Ascending aorta (tissue), 2 donors: ENCODE data around the gene RTP5. TPM values are rescaled to one million over a fixed set of nuclear protein-coding genes. Genes with fewer than 3 reads are reported as not detected.

Experiments
- DNase-seq, 2 donors: peaks; one replicate each; pipeline ENCODE4 v3.0.0-alpha.2; 2019; ENCODE audit warnings: low spot score in 2 of 2
- H3K27ac ChIP-seq, 2 donors: fragments of 200-600 bp; sonication (generic); one replicate each; pipeline ENCODE4 v1.5.1; 2016 to 2017; ENCODE audit warnings: mild to moderate bottlenecking in 1 of 2
- H3K27me3 ChIP-seq: fragments of 200-600 bp; sonication (generic); one replicate; pipeline ENCODE4 v1.5.1; 2017
- H3K36me3 ChIP-seq, 2 donors: fragments of 200-600 bp; sonication (generic); one replicate each; pipeline ENCODE4 v1.5.1; 2016
- H3K4me1 ChIP-seq, 2 donors: fragments of 200-600 bp; sonication (generic); one replicate each; pipeline ENCODE4 v1.5.1; 2016 to 2017; ENCODE audit warnings: mild to moderate bottlenecking in 1 of 2
- H3K4me3 ChIP-seq, 2 donors: fragments of 200-600 bp; sonication (generic); one replicate each; pipeline ENCODE4 v1.5.1; 2016 to 2017; ENCODE audit warnings: mild to moderate bottlenecking in 1 of 2
- H3K9me3 ChIP-seq, 2 donors: fragments of 200-600 bp; sonication (generic); one replicate each; pipeline ENCODE4 v1.5.1; 2016
- intact Hi-C: fragments of 100-400 bp; cut with DNase I; formaldehyde crosslinking; loops from one replicate; pipeline ENCODE4 v1.15.1; 2023
- total RNA-seq: library from RNA; depleted of rRNA; stranded (reverse); fragments of >200 nt; gene quantifications from one replicate; pipeline ENCODE4 v1.1.0, GENCODE V29; 2016
- TF ChIP-seq, protein P1 (sequence below), 3 experiments: fragments of 200-600 bp in 2 of 3; fragments of 450-650 bp in 1 of 3; sonication (generic) in 2 of 3; IDR thresholded peaks; one replicate each; pipeline ENCODE4 v1.5.1; 2016 to 2019; ENCODE audit warnings: antibody characterized with exemption in 3 of 3, mild to moderate bottlenecking in 1 of 3, moderate library complexity in 1 of 3

RTP5 gene
- total RNA-seq, 1 donor from 2014 or later, result not detected

DNA sequence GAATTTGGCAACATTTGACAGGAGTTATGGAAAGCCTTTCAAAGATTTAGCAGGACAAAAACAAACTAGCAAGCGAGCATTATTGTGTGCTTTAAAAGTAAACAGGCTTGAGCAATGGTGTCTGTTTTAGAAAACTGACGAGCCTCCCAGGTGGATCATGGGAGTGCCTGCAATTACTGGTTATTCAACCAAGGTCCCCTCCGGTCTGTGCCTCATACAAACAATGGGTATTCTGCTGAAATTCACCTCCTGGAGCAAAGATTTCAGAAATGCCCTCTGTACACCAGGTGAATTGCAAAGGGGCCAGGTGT, 22.4 kb downstream of the RTP5 start:
- Histone ChIP-seq H3K27ac (no peak overlapping the region), H3K9me3 (no peaks in the 10 kb centered on the region), H3K4me3 (no peak overlapping the region), H3K4me1 (no peaks in the 10 kb centered on the region), H3K27me3 (no peaks in the 10 kb centered on the region), H3K36me3 (no peaks in the 10 kb centered on the region)
- no peak for DNase-seq
- TF ChIP-seq, protein P1, sequence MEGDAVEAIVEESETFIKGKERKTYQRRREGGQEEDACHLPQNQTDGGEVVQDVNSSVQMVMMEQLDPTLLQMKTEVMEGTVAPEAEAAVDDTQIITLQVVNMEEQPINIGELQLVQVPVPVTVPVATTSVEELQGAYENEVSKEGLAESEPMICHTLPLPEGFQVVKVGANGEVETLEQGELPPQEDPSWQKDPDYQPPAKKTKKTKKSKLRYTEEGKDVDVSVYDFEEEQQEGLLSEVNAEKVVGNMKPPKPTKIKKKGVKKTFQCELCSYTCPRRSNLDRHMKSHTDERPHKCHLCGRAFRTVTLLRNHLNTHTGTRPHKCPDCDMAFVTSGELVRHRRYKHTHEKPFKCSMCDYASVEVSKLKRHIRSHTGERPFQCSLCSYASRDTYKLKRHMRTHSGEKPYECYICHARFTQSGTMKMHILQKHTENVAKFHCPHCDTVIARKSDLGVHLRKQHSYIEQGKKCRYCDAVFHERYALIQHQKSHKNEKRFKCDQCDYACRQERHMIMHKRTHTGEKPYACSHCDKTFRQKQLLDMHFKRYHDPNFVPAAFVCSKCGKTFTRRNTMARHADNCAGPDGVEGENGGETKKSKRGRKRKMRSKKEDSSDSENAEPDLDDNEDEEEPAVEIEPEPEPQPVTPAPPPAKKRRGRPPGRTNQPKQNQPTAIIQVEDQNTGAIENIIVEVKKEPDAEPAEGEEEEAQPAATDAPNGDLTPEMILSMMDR (IDR thresholded peaks at IDR 0.05), result no peak
- intact Hi-C loops, result no loop called here

DNA sequence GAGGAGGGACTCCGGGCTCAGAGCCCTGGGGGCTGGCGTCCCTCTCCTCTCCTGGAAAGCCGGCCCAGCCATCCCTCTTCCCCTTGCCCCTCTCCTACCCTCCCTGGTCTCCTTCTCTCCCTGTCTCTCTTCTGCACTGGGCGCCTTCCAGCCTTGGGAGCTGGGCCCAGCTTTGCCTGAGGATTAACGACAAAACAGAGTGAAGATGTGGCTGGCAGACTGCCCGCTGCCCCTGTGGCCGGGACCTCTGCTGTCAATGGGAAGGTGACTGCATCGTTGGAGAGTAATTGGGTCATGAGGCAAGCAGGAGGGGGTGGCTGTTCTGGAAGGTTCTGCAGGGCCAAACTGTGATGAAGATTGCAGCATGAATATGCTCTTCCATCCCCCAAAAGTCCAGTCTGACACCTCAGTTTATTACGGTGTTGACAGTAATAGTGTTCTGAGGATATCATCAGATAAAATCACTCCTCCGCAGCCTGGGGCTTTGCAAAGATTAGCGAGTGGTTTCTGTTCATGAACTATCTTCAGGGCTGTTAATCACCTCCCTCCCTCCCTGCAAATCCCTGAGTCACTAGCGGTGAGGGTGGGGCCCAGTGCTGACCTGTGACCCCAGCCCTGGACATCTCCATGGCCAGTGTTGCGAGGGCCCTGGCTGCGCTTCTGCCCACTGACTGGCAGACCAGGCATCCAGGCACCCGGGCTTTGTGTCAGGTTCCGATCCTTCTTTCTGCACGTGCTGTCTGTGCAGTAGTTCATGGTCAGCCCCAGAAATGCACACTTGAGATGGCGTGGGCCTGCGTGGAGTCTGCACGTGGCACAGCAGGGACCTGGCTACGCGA, 23.0 kb downstream of the RTP5 start:
- DNase-seq, result no peak
- intact Hi-C loops, result no loop called here
- no peak overlapping the region for H3K27ac ChIP-seq

DNA sequence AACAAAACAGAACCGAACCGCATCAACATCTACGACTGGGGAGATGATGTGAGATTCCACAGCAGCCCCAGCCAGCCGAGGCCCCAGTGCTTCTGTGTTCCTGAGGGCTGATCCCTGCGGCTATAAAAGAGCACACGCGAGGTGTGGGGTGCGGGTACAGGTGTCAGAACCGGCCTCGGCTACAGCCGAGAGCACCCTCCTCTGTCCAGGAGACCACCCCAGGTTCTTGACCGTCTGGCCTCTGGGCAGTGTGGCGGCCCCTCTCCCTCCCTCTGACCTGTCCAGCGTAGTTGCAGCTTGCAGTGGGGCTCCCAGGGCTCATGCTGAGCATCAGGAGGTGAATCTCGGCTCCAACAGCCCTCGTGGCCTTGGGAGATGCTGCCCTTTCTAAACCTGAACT, 23.7 kb downstream of the RTP5 start:
- no peaks in the 10 kb centered on the region for H3K36me3 ChIP-seq
- H3K27ac ChIP-seq, result no peak overlapping the region
- TF ChIP-seq, protein P1 (IDR thresholded peaks at IDR 0.05), result no peak
- intact Hi-C loops, result no loop called here
- H3K4me1 ChIP-seq, result no peaks in the 10 kb centered on the region
- DNase-seq, result peak in 1 of 2 donors; percentile 53
- H3K27me3 ChIP-seq, result no peaks in the 10 kb centered on the region
- no peaks in the 10 kb centered on the region for H3K9me3 ChIP-seq
- no peak overlapping the region for H3K4me3 ChIP-seq

More for the DNA sequence above, 23.0 kb downstream of the RTP5 start:
- Histone ChIP-seq H3K36me3 (no peaks in the 10 kb centered on the region), H3K9me3 (no peaks in the 10 kb centered on the region), H3K27me3 (no peaks in the 10 kb centered on the region), H3K4me3 (no peak overlapping the region), H3K4me1 (no peaks in the 10 kb centered on the region)
- TF ChIP-seq, protein P1 (IDR thresholded peaks at IDR 0.05), result no peak

DNA sequence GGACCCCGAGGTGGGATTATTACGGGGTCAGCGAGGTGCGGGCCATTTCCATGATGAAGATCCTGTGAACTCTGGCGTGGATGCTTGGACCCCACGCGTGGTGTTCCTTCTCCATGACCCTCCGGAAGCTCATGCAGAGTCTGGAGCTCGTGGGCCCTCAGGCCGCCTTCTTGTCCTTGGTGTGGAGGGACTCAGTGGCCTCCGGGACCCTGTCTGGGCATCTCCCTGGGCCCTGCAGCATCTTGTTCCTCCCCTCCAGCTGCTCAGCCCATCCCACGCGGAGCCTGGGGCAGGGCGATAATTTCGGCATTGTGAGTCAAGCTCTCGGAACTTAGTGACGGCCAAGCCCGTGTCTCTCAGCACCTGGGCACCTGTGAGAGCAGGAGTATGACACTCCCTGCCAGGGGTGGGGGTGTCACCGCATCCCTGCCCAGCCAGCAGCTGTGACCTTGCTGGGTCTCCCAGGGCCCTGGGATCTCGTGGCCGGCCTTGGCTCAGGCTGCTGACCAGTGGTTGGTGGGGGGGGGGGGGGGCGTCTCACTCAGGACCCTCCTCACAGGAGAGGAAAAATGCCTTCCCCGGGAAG, 24.6 kb downstream of the RTP5 start:
- Histone ChIP-seq H3K4me3 (no peak overlapping the region), H3K9me3 (no peaks in the 10 kb centered on the region), H3K27me3 (no peaks in the 10 kb centered on the region), H3K27ac (no peak overlapping the region), H3K4me1 (no peaks in the 10 kb centered on the region), H3K36me3 (no peaks in the 10 kb centered on the region)
- peak in 1 of 2 donors; percentile 59 for DNase-seq
- intact Hi-C loops, result no loop called here
- TF ChIP-seq, protein P1 (IDR thresholded peaks at IDR 0.05), result no peak

DNA sequence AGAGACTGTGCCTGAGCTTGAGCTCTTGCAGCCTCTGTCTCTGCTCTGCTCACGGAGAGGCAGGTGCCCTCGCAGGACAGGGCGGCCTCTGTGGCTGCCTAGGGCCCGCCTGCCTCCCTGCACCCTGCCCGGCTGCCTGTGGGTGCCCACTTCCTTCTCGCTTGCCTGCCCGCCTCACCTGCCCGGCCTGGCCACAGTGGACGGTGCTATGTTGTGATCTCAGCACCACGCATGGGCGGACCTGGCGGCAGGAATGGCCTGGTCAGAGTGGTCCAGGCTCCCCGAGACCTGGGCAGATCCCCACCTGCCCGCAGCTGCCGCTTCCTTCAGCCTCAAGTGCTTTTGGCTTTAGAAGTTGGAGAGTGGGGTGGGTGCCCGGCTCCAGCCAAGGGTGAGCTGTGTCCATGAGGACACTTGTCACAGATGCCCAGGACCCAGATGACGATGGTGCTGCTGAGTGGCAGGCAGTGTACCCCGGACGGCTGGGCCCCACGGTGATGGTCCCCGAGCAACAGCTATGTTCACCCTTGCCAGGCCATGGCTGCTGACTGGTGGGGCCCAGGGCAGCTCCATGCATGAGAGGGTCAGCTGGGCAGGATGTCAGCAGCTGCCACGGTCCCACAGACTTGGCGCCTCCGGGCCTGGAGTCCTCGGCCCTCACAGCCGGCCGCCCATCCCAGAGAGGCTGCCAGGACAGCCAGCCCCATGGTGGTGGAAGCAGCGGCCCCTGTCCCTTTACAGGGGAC, 25.3 kb downstream of the RTP5 start:
- intact Hi-C loops, result no loop called here
- TF ChIP-seq, protein P1 (IDR thresholded peaks at IDR 0.05), result no peak
- Histone ChIP-seq H3K27ac (no peak overlapping the region), H3K4me3 (no peak overlapping the region), H3K4me1 (no peaks in the 10 kb centered on the region), H3K27me3 (no peaks in the 10 kb centered on the region), H3K36me3 (no peaks in the 10 kb centered on the region), H3K9me3 (no peaks in the 10 kb centered on the region)
- peak in 1 of 2 donors; percentile 60 for DNase-seq
